ENCODE results near the gene DNASE1L3.

DNASE1L3 gene

DNA sequence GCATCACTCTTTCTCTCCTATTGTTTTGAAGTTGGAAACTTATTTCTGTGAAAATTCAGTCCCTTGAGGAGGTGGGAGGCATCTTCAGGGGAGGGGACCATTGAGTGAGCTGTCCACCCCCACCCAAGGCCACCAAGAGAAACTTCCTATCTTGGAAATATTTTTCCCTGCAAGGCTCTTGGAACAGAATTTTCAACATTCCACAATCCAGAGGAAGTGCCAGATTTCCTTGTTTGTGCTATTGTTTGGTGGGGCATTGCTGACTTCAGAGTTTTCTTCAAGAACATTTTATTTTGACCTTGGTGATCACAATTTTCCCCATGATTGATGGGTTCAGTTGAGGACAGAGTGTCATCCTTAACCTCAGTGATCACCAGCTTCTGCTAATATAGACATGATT, 12.0 kb downstream of the DNASE1L3 start:
- no peak for DNase-seq

DNA sequence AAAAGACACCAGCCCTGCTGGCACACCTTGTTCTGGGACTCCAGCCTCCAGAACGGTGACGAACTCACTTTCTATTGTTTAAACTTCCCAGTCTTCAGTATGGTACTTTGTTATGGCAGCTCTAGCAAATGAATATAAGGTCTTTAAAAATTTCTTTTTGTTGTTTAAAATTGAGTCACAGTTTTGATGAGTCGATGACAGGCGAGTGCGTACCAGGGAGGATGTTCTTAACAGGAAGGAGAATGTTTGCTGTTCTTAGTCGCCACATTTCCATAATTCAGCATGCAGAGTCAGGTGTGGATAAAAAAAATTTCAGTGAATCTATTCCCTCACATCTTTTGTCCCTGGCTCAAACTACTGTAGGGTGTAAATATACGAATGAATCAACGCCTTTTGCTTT, 12.4 kb downstream of the DNASE1L3 start:
- no peak for DNase-seq

GRCh38 chr3:58197588-58197987, 13.2 kb downstream of the DNASE1L3 start:
- no peak for DNase-seq

DNA sequence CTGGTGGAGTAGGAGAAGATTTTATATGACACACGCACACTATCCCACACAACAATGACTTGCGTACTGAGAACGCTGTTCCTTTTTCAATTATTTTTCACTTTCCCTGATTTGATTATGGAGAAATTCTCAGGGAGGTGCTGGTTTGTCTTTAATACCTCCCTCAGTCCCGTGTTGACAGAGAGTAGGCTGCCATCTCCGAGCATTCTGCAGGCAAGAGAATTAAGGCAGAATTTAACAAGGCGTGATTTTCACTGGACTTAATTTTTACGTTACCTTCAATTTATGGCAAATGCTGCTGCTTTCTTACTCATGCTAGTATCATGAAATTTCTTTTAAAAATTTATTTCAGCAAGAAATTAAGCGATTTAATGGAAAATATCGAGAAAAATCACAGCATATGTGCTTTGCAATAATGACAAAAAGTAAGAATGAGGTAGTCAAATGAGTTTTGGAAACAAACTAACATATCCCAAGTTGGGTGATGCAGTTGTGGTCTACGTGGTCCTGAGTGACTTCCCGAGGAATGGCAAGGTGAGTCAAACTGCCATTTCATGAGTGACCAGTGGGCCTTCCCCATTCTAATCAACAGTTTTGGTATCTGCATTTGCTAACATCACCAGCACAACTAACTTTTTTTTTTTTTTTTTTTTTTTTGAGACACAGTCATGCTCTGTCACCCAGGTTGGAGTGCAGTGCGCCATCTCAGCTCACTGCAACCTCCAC, 16.9 kb downstream of the DNASE1L3 start:
- DNase-seq: no peak

DNA sequence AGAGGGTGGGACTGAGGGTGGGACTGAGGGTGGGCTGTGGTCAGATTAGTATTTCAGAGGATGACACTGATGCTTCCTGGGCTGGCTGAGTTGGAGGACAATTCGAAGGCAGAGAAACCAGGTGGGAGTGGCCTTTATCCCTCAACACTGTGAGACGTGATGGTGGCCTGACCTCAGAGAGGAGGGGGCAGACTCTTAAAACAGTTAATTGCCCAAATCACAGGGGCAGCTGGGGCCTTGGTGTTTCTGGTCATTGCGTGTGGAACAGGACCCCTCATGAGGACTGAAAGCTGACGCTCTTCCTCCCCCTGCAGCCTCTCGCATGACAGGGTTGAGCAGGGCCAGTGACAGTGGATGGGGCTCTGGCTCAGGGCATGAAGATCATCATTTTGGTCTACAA, 18.7 kb downstream of the DNASE1L3 start:
- DNase-seq: no peak

DNA sequence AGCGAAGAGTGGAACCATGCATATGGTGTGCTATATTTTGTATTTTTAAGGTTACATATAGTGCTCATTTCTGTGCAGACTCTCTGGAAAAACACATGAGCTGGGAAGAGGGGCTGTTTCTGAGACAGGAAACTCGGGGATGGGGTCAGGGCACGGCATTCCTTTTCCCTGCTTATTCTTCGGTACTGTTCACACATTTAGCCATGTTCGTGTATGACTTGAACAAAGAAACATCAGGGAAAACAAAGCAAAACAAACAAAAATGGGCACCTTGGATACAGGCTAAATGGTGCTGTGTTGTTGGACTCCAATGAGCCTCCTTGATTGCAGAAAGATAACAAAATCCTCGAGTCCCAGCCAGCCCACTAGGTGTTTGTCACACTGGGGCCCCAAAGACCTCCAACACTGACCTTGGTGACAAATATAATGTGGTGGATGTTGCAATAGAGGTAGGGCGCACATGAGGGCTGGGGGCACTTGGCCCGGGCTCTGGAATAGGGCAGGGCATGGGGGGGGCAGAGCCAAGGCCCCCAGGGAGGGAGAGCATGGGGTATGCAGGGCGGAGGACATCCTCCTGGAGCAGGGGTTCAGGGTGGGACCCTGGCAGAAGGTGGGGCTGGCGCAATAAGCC, 19.3 kb downstream of the DNASE1L3 start:
- no peak for DNase-seq

DNA sequence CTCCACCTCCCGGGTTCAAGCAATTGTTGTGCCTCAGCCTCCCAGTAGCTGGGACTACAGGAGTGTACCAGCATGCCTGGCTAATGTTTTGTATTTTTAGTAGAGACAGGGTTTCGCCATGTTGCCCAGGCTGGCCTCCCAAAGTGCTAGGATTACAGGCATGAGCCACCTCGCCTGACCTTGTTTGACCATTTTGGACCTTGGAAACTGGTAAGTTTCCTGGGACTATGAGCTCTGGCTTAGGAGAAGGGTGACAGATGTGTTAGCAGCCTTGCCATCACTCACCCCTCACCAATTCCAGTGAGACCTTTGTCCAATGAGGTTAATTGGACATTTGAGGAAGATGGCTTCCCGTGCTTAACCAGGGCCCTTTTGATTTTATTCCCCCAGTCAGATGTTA, 19.9 kb downstream of the DNASE1L3 start:
- no peak for DNase-seq

- no peak for DNase-seq
Measured at GRCh38 chr3:58190291-58190690, 20.5 kb downstream of the DNASE1L3 start.

DNA sequence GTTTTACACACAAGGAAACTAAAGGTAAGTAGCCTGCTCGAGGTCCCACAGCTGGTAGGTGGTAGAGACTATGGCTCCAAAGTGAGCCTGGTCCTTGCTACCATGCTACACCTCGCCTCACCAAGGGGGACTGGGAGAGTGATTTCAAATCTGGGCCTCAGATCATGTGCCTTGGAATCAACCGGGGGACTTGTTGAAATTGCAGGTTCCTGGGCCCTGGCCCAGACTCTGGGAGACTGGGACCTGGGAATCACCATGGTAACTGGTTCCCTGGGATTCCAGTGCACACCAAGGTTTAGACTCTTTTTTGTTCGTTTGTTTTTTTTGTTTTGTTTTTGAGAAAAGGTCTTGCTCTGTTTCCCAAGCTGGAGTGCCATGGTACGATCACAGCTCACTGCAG, 21.1 kb downstream of the DNASE1L3 start:
- DNase-seq: no peak

- no peak for DNase-seq
Measured at GRCh38 chr3:58188921-58189451, 21.8 kb downstream of the DNASE1L3 start.

DNA sequence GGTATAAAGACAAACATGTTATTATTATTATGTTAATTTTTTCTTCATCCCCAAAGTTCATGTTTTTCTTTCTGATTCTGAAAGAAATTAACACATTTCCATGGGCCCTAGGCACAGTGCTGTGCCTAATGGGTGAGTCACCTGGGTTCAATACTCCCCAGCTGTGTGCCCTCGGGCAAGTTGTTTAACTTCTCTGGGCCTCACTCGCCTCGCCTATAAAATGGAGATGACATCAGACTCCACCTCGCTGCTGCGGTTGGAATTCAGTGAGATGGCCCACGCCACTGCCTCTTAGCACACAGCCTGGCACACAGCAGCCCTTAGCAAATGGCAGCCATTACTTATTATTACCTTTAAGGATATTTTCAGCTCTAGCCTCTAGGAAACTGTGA, 22.6 kb downstream of the DNASE1L3 start:
- DNase-seq: no peak

GRCh38 chr3:58184982-58185360, 25.8 kb downstream of the DNASE1L3 start:
- DNase-seq: no peak

- DNase-seq: no peak
Measured at GRCh38 chr3:58184309-58184981, 26.3 kb downstream of the DNASE1L3 start.

DNA sequence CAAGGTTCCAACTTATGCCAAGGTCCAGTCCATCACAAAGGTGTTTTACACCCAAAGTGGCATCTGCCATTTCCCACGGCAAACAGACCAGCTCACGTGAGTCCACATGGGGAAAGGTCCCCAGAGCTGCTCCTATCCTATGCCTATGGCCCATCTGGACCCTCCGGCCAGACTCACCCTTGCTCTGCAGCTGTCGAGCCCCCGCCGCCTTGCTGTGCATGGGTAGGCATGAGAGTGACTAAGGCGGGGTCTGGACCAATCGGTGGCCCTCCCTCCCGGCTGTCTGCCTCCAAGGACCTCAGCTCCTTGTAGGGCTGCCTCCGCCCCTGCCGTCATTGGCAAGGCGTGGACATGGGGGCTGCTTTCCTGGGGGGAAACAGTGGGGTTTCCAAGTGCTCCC, 26.9 kb downstream of the DNASE1L3 start:
- DNase-seq: no peak

DNA sequence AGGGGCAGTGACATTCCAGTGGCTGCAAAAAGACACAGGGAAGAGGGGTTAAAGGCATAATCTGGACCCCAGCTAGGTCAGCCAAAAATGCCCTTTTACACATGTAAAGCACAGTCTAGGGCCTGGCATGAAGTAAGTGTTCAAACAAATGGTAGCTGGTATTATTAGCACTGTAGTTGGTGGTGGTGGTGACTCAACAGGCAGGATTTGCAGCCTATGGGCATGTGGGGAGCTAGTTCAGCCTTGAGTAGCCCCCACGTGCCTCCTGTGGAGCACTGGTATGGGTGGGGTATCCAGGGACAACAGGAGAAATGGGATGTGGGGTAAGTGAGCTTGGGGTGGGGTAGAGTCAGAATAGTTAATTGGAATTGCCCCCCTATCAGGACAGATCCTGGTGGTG, 27.6 kb downstream of the DNASE1L3 start:
- no peak for DNase-seq

- no peak for DNase-seq
Measured at GRCh38 chr3:58180940-58181587, 29.7 kb downstream of the DNASE1L3 start.

DNA sequence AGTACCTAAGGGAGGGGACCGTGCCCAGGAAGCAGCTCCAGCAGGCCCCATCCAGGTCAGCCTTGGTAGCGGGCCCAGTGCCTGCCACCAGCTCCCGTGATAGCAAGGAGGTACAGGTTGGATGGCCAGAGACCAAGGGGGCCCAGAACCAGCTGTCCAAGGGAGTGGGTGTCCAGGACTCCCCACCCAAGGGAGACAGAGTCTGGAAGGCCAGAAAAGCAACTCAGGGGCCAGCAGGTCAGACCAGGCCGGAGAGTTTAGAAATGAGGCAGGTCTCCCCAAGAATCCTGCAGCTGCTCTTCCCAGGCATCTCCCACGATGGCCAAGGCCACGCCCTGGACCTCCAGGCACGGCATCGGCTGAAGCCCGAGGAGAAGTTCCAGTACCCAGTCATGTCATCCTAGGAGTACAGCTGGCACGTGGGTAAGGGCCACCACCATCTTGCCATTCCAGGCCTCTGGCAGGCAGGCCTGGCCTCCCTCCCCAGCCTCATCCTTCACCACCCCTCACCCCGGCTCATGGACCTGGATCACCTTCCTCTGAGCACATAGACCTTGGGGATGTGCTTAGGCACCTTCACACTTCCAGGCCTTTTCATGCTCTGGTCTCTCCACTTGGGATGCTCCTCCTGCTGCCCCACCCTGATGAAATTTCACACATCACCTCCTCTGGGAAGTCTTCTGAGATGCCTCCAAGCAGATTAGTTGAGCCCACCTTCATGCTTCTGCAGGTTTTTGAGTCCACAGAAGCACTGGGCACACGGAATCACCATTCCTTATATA, 30.5 kb downstream of the DNASE1L3 start:
- no peak for DNase-seq

GRCh38 chr3:58179235-58180098, 31.3 kb downstream of the DNASE1L3 start:
- DNase-seq: no peak

GRCh38 chr3:58178528-58179234, 32.1 kb downstream of the DNASE1L3 start:
- no peak for DNase-seq

GRCh38 chr3:58177747-58178527, 32.8 kb downstream of the DNASE1L3 start:
- peak; percentile 84 for DNase-seq

Measured in midbrain (tissue), 1 donor.